Fibroblast of the aortic adventitia (primary cell): ENCODE measurements around the gene CALD1. TPM values are rescaled to one million over a fixed set of nuclear protein-coding genes. Genes with fewer than 3 reads are reported as not detected.

Experiments used
- DNase-seq: peaks from one replicate; pipeline ENCODE4 v3.0.0-alpha.2; 2010; ENCODE audit warnings: low read depth
- H3K4me3 ChIP-seq: 2 replicates; pipeline ENCODE4 v1.5.1; 2011; ENCODE audit warnings: low read depth, mild to moderate bottlenecking, control low read depth, low read length, moderate library complexity
- CTCF ChIP-seq: IDR thresholded peaks from 2 replicates; pipeline ENCODE4 v1.5.1; 2011; ENCODE audit warnings: mild to moderate bottlenecking, low read length, control low read depth, inconsistent platforms; ENCODE audit not compliant: insufficient read depth
- total RNA-seq: library from RNA; depleted of rRNA; stranded (reverse); fragments of >200 nt; gene quantifications from 2 replicates; pipeline ENCODE4 v1.2.3, GENCODE V29; 2012; ENCODE audit warnings: low replicate concordance

CALD1 gene
- total RNA-seq, 1 donor, result 201 TPM

- TF ChIP-seq CTCF, result no peak
- H3K4me3 ChIP-seq, result no peak overlapping the region
- peak; percentile 90 for DNase-seq
Measured at GRCh38 chr7:134827889-134828288, 48.5 kb downstream of the CALD1 start.

DNA sequence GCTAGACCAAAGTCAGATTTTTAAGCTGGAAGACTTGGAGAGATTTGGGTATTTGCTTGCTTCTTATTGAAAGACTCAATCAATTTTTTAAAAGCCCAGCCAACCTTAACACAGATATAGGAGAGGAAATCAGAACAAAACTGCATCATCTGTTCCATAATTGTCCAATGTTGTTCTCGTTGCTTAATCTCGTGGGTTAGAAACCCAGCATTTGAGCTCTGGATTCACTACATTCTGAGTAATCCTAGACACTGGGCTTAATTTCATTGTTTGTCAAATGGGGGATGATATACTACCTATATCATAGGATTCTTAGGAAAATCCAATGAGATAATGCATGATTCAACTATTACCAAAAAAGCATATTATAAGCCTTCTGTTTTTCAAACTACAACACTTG is 48.9 kb downstream of the CALD1 start:
- DNase-seq, result peak; percentile 66
- TF ChIP-seq CTCF, result no peak
- peak overlapping the region; percentile 2 for H3K4me3 ChIP-seq

DNA sequence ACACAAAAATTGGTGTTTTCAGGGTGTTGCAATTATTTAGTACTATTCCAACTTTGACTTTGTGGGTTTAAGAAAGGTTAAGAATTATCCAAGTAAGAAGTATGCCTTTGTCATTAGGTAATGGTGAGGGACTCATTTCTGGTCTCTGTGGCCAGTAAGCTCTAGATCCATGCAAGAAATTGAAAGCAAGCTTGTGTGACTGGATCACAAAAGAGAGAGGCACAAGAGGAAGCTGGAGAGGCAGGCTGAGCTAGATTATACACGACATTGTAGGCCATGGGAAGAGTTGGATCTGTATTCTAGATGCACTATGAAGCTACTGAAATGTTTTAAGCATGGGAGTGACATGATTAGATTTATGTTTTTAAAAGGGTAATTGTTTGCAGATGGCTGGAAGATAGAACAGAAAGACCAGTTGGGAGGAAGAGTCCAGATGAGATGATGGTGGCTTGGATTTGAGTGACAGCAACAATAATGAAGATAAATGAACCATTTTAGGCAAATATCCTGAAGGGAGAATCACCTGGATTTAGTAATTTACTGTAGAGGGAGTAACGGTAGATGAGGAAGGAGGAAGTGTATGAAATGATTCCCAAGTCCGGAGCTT is 50.0 kb downstream of the CALD1 start:
- no peak overlapping the region for H3K4me3 ChIP-seq
- DNase-seq, result no peak
- TF ChIP-seq CTCF, result no peak

GRCh38 chr7:134831862-134832261 is 52.4 kb downstream of the CALD1 start:
- TF ChIP-seq CTCF, result no peak
- DNase-seq, result no peak
- H3K4me3 ChIP-seq, result no peak overlapping the region

GRCh38 chr7:134832367-134832766 is 52.9 kb downstream of the CALD1 start:
- DNase-seq, result no peak
- no peak for TF ChIP-seq CTCF
- no peak overlapping the region for H3K4me3 ChIP-seq

- DNase-seq, result peak; percentile 80
- no peak for TF ChIP-seq CTCF
- H3K4me3 ChIP-seq, result no peak overlapping the region
Measured at GRCh38 chr7:134834689-134835462, 55.4 kb downstream of the CALD1 start.
